ENCODE measurements around the gene TMEM258.
A peak's percentile ranks its signal among the peaks of the same experiment; 100 is the strongest.

TMEM258 gene

DNA sequence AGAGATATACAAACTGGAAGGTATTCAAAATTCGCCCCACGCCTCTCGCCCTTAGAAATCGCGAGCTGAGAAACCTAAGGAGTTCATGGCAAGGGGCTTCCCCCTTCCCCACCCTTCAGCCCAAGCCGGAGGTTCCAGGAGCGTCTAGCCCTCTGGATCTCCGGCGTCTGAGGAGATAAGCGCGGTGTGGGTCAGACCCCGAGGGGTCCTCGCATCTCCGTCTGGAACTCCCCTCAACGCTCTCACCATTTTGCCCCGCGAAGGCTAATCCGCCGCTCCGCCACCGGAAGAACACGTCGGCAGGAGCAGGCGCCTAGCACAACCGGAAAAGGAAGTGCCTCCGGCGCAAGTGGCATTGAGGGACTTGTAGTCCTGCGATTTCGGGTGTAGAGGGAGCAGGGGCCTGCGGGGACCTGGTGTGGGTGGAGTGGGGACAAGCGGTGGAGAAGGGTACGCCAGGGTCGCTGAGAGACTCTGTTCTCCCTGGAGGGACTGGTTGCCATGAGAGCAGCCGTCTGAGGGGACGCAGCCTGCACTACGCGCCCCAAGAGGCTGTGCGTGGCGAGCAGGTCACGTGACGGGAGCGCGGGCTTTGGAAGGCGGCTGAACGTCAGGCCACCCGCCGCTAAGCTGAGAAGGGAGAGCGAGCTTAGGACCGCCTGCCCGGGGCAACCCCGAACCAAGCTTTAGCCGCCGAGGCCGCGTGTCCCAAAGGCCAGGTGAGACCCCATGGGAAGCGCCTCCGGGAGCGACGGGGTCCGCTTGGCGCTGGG, at the start of gene TMEM258, which contains the start of gene FEN1:
TSS of gene TMEM258 (minus strand) at position 290 of the 773 bp plus-strand sequence. CDS start at position 249, 41 bp downstream.
TSS of gene FEN1 (plus strand) at position 602 of the 773 bp plus-strand sequence. CDS start 2,451 bp downstream, outside the sequence.
- DNase-seq: peak; percentile 96

DNA sequence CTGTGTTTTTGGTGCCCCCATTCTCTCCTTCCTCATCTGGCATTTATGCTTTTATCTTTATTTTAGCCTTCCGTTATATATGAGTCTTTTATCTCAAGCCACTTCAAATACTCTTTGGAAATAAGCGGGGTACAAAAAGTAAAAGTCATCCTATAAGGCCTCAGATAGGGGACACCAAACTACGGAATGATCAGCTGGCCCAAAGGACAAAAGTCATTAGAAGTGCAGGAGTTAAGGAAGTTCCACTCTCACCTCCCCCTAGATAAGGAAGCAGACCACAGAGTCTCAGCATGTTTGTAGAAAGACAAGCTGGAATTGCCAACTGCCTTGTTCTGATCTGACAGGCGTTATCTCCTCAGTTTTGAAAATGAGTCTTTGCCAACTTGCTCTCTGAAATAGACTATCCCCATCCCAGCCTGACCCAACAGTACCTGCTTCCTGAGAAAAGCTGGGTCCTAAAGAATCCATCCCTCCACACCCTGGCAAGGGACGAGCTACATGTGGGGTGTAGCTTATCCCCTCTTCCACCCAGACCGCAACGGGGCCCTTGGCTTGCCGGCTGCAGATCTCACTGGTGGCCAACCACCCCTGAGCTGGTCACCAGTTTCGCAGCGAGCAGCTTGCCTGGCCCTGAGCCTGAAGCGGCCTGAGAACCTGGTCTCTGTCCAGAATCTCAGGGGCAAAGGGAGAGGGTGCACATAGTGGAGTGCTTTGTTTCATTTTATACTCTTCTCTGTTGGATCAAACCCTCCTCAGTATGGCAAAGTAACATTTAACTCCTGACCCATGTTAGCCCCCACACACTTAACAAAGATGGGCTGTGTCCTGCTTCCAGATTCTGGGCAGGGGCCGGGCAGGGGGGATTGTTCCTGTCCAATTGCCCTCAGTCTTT, 49.5 kb upstream of the TMEM258 start:
- DNase-seq: peak; percentile 93

DNA sequence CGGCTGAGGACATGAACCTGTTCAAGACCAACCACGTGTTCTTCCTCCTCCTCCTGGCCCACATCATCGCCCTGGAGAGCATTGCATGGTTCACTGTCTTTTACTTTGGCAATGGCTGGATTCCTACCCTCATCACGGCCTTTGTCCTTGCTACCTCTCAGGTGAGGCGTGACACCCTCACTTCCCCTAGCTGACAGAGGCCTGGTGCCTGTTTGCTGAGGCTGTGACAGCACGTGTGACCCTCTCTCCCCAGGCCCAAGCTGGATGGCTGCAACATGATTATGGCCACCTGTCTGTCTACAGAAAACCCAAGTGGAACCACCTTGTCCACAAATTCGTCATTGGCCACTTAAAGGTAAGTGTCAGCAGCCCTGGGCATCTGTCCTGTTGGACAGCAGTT, 48.0 kb upstream of the TMEM258 start:
- DNase-seq: no peak

DNA sequence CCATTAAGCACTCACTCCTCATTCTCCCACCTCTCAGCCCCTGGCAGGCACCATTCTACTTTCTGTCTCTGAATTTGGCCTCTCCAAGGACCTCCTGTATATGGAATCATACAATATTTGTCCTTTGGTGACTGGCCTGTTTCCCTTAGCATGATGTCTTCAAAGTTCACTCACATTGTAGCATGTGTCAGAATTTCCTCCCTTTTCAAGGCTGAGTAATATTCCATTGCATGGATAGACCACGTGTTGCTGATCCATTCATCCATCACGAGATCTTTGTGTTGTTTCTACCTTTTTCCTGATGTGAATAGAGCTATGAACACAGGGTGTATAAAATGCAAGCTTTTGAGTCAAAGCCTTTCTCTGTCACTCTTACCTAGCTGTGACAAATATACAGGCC, 47.3 kb upstream of the TMEM258 start:
- DNase-seq: no peak

DNA sequence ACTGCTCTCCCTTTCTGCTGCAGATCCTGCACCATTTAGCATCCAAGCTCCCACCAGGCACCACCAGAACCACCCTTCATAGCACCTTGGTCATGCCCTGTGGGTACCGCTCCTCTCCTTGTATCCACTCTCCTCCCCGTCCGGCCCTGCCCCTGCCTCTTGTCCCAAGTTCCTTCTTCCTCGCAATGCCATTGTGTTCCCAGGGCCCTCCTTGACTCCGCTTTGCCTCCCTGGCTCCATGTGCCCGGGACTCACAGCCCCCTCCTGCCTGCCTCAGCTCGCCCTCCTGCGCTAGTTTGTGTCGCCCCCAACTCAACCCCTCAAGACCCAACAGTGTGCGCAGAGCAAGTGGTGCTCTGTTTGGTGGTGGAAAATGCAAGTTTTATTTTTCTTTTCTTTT, 46.5 kb upstream of the TMEM258 start:
- no peak for DNase-seq

DNA sequence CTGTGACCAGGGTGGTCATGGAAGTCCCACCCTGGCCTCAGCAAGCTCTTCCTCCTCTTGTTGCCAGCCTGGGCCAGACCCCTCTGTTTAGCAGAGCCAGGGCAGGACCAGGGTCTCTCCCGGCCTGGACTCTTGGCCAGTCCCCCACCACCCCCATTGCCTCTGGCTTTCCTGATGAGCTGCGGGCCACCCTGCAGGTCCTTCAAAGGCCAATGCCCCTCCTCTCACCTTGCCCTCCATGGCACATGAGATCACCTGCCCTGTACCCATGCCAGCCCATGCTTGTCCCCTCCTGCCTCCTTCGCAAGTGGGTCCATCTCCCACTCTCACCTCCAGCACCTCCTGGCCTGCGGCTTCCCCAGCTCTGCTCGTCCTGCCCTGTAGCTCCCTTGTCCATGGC, 46.1 kb upstream of the TMEM258 start:
- no peak for DNase-seq

DNA sequence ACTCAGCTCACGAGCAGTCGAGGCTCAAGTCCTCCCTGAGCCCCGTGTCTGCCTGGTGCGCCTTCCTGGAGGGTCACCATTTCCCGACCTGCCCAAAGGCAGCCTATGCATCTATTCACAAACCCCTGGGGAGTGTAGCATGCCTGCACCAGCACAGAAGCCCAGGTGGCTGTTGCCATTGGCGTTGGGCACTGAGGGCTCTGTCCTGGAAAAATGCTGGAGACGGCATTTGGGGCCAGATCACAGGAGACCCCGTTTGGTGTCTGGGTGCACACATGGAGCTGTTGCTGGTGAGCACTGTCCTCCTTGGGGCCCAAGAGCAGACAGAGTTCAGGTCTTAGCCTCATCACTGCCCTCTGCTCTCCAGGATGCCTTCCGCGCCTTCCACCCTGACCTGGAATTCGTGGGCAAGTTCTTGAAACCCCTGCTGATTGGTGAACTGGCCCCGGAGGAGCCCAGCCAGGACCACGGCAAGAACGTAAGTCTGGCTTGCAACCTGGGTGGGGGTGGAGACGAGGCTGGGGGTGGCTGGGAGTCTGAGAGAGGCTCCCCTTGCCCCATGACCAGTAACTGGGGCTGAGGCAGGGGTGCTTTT, 45.1 kb upstream of the TMEM258 start:
- DNase-seq: peak; percentile 6

DNA sequence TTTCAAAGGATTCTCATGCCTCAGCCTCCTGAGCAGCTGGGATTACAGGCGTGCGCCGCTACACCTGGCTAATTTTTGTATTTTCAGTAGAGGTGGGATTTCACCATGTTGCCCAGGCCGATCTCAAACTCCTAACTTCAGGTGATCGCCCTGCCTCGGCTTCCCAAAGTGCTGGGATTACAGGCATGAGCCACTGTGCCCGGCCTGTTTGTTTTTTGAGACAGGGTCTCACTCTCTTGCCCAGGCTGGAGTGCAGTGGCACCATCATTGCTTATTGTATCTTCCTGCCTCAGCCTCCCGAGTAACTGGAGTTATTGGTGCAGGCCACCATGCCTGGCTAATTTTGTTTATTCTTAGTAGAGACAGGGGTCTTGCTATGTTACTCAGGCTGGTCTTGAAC, 43.8 kb upstream of the TMEM258 start:
- DNase-seq: peak; percentile 6

DNA sequence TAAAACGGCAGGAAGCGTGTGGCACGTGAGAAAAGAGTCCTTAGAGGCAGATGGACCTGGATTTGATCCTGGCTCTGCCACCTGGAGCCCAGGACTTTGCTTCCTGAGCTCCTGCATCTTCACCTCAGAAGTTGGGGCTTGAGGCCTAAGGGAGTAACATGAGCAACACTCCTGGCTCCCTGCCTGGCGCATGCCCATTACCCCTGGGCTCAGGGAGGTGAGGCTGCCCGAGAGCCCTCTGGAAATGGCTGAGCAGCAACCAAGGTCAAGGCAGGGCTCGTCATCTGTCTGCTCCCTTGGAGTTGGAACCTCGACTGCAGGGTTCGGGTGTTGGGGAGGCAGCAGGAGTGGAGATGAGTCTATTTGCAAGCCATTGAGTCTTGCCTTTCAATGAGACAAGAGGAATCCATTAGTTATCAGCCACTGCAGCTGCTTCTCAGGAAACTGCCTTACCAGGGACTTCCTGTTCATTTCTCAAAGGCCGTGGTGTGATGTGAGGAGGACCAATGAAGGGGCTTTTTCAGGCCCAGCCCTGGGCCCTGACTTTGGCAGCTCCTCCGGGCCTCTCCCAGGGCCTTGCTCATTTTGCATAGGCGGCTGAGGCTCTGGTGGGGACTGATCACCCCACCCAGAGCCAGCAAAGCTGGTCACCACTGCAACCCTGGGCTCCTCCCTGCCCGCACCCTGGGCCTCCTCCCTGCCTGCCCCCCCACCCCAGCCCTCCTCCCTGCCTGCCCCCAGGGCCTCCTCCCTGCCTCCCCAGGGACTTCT, 42.1 kb upstream of the TMEM258 start:
- DNase-seq: peak; percentile 99

DNA sequence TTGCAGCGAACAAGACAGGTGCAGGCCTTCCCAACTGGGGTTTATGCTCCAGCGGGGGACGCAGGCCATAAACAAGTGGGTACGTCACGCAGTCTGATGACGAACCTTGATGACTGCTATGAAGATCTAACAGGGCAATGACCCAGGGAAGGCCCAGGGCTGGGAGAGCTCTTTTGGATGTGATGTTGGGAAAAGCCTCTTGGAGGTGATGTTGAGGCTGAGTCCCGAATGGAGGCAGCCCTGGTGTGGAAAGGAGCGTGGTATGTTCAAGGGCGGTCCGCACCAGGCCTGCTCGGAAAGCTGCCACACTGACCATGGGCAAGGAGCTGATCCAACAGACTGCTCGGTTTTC, 41.5 kb upstream of the TMEM258 start:
- DNase-seq: peak; percentile 61

DNA sequence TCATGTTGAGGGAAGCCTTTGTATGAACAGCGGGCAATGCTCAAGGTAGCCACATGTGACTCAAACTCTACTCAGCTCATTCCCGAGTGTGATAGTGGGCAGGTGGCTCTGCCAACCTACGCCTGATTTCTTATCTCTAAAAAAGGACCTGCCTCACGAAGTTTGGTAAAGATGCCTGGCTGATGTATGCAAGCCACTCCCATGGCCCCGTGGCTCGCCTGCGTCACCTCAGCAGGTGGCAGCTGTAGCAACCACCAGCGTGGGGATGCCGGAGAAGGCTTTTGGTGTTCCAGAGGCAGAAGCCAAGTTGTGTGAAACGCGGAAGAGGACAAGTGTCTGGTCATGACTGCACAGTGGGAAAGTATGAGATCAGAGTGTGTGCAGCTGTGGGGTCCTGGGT, 41.1 kb upstream of the TMEM258 start:
- peak; percentile 74 for DNase-seq

DNA sequence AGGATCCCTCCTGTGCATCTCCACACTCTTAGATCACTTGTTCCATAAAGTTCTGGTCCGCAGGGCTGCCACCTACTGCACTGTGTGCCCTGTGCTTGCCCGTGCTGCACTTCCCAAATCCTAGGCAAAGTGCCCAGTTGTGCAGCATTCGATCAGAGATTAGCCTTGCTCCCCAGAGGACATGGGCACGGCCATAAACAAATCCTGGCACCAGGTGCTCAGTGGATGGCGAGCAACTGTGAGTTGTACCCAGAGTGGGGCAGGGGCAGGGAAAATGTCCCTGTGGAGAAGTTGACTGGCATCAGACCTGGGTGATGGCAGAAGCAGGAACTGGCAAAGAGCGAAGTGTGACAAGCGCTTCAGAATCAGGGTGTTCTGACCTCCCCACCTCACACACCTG, 40.4 kb upstream of the TMEM258 start:
- DNase-seq: peak; percentile 77

DNA sequence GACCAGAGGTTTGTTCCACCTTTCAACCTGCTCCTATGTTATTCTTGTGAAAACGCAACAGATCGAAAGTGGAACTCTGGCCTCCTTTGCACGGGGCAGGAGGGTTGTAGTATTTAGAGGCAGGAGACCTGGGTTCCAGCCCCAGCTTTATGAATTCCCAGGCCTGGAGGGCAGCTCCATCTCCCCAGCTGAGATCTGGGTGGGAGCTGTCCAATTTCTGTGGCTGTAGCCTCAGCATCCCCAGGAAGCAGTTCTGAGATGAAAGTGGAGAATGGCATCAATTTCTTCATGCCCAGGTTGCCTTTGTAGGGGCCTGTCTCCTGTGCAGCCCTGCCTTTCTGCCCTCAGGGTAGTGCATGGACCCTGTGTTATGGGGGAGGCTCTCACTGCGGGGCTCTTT, 39.8 kb upstream of the TMEM258 start:
- DNase-seq: peak; percentile 22

DNA sequence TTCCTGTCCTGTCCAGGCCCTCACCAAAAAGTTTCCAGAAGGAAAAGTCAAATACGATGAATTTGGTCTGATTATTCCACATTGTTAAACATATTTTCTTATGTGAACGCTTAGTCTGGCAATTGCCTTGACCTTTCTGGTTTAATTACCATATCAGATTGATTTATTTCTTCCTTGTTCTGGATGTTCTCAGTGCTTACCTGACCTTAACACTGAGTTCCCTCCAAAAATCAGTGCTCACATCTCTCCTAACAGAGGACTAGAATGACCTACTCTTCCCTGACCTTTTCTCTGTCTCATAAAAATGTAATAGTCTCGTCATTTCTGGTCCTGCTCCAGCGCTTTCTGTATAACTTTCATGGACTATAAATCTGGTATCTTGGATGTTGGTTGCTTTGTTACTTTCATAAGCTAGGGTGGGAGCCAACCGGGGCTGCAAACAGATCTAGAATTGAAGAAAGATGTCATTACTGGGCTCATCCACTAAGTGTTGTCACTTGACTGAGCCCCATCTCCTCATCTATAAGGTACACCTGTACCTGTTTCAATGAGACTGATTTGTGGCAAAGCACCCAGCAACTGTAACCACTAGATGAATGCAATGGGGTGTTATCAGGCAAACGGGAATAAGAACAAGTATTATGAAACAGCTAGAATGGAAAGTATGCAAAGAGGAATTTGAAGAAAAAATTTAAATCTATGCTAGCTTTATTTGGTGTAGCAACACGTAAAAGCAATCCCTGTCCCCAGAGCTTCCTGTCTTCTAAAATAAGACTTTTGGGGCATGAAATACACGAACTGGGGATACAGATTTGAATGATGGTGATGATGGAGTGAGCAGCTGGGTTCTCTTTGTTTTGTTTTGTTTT, 38.1 kb upstream of the TMEM258 start:
- peak; percentile 24 for DNase-seq

DNA sequence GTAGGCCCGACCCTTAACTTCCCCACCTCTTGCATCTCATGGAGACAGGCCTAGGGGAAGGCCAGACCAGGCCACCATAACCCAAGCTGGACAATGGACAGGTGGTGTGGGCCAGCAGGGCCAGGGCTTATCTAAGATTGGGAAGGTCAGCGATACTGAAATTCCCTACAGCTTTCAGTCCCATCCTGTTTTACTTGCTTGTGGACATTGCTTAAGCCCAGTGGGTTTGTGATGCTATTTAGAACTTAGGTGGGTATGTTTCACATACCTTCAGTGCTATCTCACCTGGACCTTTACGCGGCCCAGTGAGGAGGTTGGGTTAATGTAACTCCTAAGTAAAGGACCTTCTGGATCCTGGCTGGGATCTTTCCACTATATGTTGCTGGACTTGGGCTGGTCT, 37.4 kb upstream of the TMEM258 start:
- no peak for DNase-seq

DNA sequence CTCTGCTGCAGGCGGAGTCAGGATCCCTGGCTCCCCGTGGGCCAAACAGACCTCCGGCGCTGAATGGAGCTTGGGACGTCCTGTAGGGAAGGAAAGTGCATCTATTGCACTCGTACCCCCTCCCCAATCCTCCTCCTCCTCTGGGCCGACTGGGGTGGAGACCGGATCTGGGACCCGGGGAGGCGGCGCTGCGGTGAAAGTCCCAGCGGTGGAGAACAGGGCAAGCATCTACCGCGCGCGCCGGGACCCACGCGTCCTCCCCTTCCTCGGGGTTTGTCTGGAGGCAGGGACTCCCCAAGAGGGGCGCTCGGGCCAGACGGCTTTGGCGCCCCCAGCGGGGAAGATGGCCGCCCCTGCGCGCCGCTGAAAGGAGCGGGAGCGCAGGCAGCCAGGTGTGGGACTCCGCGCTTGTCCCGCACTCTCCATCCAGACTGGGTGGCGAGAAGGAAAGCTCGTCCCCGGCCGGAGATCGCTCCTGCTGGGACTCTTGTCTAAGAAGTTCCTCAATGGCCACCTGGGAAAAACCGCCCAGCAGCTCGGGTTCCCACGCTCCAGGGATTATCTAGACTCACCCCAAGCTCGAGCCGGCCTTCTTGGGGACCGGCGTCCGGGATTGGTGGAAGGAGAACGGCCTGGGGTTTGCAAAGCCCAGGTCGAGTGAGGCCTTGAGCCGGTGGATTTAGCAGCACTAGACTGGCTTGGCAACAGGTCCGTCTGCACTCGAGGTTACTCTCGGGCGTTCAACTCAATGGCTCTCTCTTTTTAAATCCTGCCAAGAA, 36.4 kb upstream of the TMEM258 start:
- peak; percentile 61 for DNase-seq

DNA sequence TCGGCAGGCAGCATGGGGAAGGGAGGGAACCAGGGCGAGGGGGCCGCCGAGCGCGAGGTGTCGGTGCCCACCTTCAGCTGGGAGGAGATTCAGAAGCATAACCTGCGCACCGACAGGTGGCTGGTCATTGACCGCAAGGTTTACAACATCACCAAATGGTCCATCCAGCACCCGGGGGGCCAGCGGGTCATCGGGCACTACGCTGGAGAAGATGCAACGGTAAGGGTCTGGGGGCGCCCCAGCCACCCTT, 35.9 kb upstream of the TMEM258 start:
- no peak for DNase-seq

DNA sequence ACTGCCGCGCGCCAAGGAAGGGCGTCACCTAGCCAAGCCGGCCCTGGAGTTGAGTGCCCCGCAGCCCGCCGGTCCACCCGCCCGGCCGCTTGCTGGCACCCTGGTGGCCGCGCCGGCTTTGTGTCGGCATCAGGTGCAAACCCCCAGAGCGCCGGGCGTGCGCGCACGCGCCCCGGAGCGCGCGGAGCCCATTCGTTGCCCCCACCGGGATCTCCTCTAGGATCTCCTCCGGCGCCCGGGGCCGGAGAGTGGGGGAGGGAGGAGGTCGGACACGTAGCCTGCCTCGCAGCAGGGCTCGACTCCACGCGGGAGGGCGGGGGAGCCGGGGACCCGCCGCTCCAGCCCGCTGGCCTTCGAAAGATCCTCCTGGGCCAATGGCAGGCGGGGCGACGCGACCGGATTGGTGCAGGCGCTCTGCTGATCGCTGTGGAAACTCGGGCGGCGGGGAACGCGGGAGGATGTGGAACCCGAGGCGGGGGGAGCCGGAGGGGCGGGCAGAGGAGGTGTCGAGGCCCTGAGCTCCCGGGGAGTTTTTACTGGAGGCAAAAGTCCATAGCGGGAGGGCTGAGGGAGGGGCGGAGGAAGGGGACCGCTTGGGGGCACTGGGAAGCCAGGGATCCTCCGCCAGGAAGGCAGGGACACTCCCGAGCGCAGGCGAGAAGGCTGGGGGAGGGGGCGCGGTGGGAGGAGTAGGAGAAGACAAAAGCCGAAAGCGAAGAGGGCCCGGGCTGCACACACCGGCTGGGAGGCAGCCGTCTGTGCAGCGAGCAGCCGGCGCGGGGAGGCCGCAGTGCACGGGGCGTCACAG, 35.4 kb upstream of the TMEM258 start, which contains the start of gene FADS2:
TSS of gene FADS2 (plus strand) at position 730 of the 808 bp plus-strand sequence. CDS start 91 bp downstream, outside the sequence.
- DNase-seq: peak; percentile 97

DNA sequence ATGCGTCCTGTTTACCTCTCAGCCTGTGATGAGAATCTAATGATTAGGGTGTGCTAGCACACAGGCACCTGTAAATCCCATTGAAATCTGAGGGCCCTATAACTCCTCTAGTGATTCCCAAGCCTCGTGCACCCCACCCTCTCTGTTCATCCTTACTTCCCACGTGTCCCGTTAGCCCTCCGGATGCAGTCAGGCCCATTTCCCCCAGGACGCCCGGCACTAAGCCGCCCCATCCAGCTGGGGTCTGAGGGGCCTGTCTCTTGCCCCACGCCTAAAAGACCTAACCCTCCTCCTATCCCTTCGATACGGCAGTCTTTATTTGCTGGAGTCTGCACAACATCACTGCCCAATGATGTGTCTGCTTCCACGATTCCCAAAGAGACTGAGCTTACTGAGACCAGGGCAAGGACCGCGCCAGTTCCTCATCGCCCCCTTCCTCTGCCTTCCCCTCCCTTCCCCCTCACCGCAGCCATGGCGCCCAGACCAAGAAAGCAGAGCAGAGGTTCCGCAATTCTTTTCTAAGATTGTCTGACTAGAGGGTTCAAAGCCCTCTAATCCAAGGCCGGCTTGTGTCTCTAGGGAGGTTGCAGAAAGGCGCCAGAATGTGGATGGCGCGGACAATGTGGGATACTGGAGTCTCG, 34.7 kb upstream of the TMEM258 start:
- peak; percentile 33 for DNase-seq

DNA sequence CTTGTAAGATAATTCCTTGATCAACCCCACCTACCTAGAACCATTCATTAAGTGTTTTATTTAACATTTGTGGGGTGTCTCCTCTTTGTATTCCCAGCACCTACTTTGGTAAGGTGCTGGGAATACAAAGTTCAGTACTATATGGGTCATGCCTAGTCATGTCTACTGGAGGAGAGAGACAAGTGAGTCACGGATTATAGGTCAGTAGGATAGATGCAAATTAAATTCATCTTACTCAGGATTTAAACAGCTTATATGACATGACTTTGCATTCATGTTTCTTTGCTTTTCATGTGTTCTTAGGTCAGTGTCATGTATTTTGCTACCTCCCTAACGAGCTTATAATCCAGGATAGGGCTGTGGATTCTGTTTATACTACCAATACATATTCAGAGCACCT, 27.8 kb upstream of the TMEM258 start:
- no peak for DNase-seq

Data from hematopoietic multipotent progenitor cell treated with erythropoietin and hydrocortisone succinate and interleukin-3 and kit ligand, for 8 days (in vitro differentiated cells).